Ascending aorta (tissue), 2 donors: ENCODE measurements around the gene LHX6. TPM values are rescaled to one million over a fixed set of nuclear protein-coding genes. Genes with fewer than 3 reads are reported as not detected.

Experiments used
- DNase-seq, 2 donors: peaks; one replicate each; pipeline ENCODE4 v3.0.0-alpha.2; 2019; ENCODE audit warnings: low spot score in 2 of 2
- H3K27ac ChIP-seq, 2 donors: fragments of 200-600 bp; sonication (generic); one replicate each; pipeline ENCODE4 v1.5.1; 2016 to 2017; ENCODE audit warnings: mild to moderate bottlenecking in 1 of 2
- H3K27me3 ChIP-seq: fragments of 200-600 bp; sonication (generic); one replicate; pipeline ENCODE4 v1.5.1; 2017
- H3K36me3 ChIP-seq, 2 donors: fragments of 200-600 bp; sonication (generic); one replicate each; pipeline ENCODE4 v1.5.1; 2016
- H3K4me1 ChIP-seq, 2 donors: fragments of 200-600 bp; sonication (generic); one replicate each; pipeline ENCODE4 v1.5.1; 2016 to 2017; ENCODE audit warnings: mild to moderate bottlenecking in 1 of 2
- H3K4me3 ChIP-seq, 2 donors: fragments of 200-600 bp; sonication (generic); one replicate each; pipeline ENCODE4 v1.5.1; 2016 to 2017; ENCODE audit warnings: mild to moderate bottlenecking in 1 of 2
- H3K9me3 ChIP-seq, 2 donors: fragments of 200-600 bp; sonication (generic); one replicate each; pipeline ENCODE4 v1.5.1; 2016
- CTCF ChIP-seq, 3 experiments: fragments of 200-600 bp in 2 of 3; fragments of 450-650 bp in 1 of 3; sonication (generic) in 2 of 3; IDR thresholded peaks; one replicate each; pipeline ENCODE4 v1.5.1; 2016 to 2019; ENCODE audit warnings: antibody characterized with exemption in 3 of 3, mild to moderate bottlenecking in 1 of 3, moderate library complexity in 1 of 3
- intact Hi-C: fragments of 100-400 bp; cut with DNase I; formaldehyde crosslinking; loops from one replicate; pipeline ENCODE4 v1.15.1; 2023
- total RNA-seq: library from RNA; depleted of rRNA; stranded (reverse); fragments of >200 nt; gene quantifications from one replicate; pipeline ENCODE4 v1.1.0, GENCODE V29; 2016

LHX6 gene
- total RNA-seq, 1 donor from 2014 or later: 141 TPM

DNA sequence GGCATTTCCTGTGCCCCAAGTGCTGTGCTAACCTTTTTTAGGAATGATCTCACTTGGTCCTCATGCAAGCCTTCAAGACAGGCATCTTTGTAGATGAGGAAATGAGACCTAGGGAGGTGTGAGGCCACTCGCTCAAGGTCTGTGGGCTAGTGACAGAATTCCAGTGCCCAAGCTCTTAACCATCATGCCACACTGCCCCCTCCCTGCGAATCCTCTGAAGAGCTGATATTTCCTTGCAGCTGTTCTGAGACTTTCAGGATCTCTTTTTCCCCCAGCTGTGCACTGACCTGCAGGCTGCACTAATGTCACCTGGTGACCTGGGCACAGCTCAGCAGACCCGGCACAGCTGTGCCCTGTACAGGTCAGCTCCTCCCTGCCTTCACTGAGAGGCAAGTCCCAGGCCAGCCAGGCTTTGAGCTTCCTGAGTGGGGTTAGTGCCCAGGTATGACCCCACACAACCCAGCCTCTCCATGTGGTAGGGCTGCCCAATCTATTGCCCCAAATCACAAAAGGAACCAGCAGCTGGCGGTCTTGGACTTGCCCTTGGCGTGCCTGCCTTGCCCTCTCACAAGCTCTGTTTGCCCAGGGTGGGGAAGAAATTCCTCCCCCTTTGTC, 36.4 kb downstream of the LHX6 start:
- Histone ChIP-seq H3K4me1 (no peaks in the 10 kb centered on the region), H3K9me3 (no peaks in the 10 kb centered on the region), H3K27ac (no peak overlapping the region), H3K27me3 (no peaks in the 10 kb centered on the region), H3K36me3 (no peaks in the 10 kb centered on the region), H3K4me3 (no peak overlapping the region)
- intact Hi-C loops: no loop called here
- no peak for TF ChIP-seq CTCF (IDR thresholded peaks at IDR 0.05)
- DNase-seq: no peak

- Histone ChIP-seq H3K36me3 (no peaks in the 10 kb centered on the region), H3K9me3 (no peaks in the 10 kb centered on the region), H3K27ac (no peak overlapping the region), H3K4me3 (no peak overlapping the region), H3K27me3 (no peaks in the 10 kb centered on the region), H3K4me1 (no peaks in the 10 kb centered on the region)
- intact Hi-C loops: no loop called here
- TF ChIP-seq CTCF (IDR thresholded peaks at IDR 0.05): no peak
- no peak for DNase-seq
Observed at GRCh38 chr9:122191584-122191983, 37.2 kb downstream of the LHX6 start.

GRCh38 chr9:122190597-122191381, 38.0 kb downstream of the LHX6 start:
- Histone ChIP-seq H3K9me3 (no peaks in the 10 kb centered on the region), H3K4me3 (no peak overlapping the region), H3K27ac (no peak overlapping the region), H3K27me3 (no peaks in the 10 kb centered on the region), H3K4me1 (no peaks in the 10 kb centered on the region), H3K36me3 (no peaks in the 10 kb centered on the region)
- no peak for TF ChIP-seq CTCF (IDR thresholded peaks at IDR 0.05)
- DNase-seq: no peak
- intact Hi-C loops: no loop called here

- no peak for DNase-seq
- Histone ChIP-seq H3K4me1 (no peaks in the 10 kb centered on the region), H3K4me3 (no peak overlapping the region), H3K36me3 (no peaks in the 10 kb centered on the region), H3K27me3 (no peaks in the 10 kb centered on the region), H3K9me3 (no peaks in the 10 kb centered on the region), H3K27ac (no peak overlapping the region)
- TF ChIP-seq CTCF (IDR thresholded peaks at IDR 0.05): no peak
- intact Hi-C loops: no loop called here
Observed at GRCh38 chr9:122188369-122188768, 40.4 kb downstream of the LHX6 start.

- Histone ChIP-seq H3K27ac (no peak overlapping the region), H3K9me3 (no peaks in the 10 kb centered on the region), H3K27me3 (no peaks in the 10 kb centered on the region), H3K4me1 (no peaks in the 10 kb centered on the region), H3K36me3 (no peaks in the 10 kb centered on the region), H3K4me3 (no peak overlapping the region)
- no peak for DNase-seq
- intact Hi-C loops: no loop called here
- TF ChIP-seq CTCF (IDR thresholded peaks at IDR 0.05): no peak
Observed at GRCh38 chr9:122186777-122187470, 41.8 kb downstream of the LHX6 start.
